Parathyroid adenoma (tissue), 2 donors: ENCODE measurements around the gene FECH.
"Not testable (repeated sequence)": the region's sequence is repeated elsewhere in the genome, so short reads cannot be mapped to it uniquely, and the experiment has no call there.

Experiments used
- H2AFZ ChIP-seq: fragments of 300-600 bp; sonication (generic); one replicate; pipeline ENCODE4 v1.7.0; 2017; ENCODE audit warnings: antibody characterized with exemption, mild to moderate bottlenecking
- H3K27ac ChIP-seq: fragments of 300-600 bp; sonication (generic); one replicate; pipeline ENCODE4 v1.7.0; 2017
- H3K27me3 ChIP-seq: fragments of 300-600 bp; sonication (generic); one replicate; pipeline ENCODE4 v1.7.0; 2017; ENCODE audit warnings: low read length; ENCODE audit not compliant: control insufficient read depth, insufficient read depth
- H3K36me3 ChIP-seq: fragments of 300-600 bp; sonication (generic); one replicate; pipeline ENCODE4 v1.7.0; 2017; ENCODE audit warnings: low read length; ENCODE audit not compliant: control insufficient read depth, insufficient read depth
- H3K4me1 ChIP-seq: fragments of 300-600 bp; sonication (generic); one replicate; pipeline ENCODE4 v1.7.0; 2017; ENCODE audit warnings: control low read depth
- H3K4me2 ChIP-seq: fragments of 300-600 bp; sonication (generic); one replicate; pipeline ENCODE4 v1.7.0; 2017; ENCODE audit warnings: low read length
- H3K4me3 ChIP-seq: fragments of 300-600 bp; sonication (generic); one replicate; pipeline ENCODE4 v1.7.0; 2017; ENCODE audit warnings: low read depth, low read length
- H3K79me2 ChIP-seq: fragments of 300-600 bp; sonication (generic); one replicate; pipeline ENCODE4 v1.7.0; 2017; ENCODE audit warnings: control low read depth
- H3K9ac ChIP-seq: fragments of 300-600 bp; sonication (generic); one replicate; pipeline ENCODE4 v1.7.0; 2017; ENCODE audit warnings: mild to moderate bottlenecking
- H3K9me3 ChIP-seq: fragments of 300-600 bp; sonication (generic); one replicate; pipeline ENCODE4 v1.7.0; 2017; ENCODE audit warnings: low read length; ENCODE audit not compliant: control insufficient read depth
- TF ChIP-seq, protein P1 (sequence below): fragments of 300-600 bp; sonication (generic); IDR thresholded peaks from one replicate; pipeline ENCODE4 v1.7.0; 2017; ENCODE audit warnings: antibody characterized with exemption, mild to moderate bottlenecking
- donor health status: primary hyperparathyroidism.

The FECH gene

GRCh38 chr18:57619876-57620275 lies 33.4 kb upstream of the FECH start:
- H3K9ac ChIP-seq = no peak overlapping the region
- no peaks in the 10 kb centered on the region for H3K36me3 ChIP-seq
- H3K79me2 ChIP-seq = peaks cover 16% of the 10 kb centered on the region
- no peaks in the 10 kb centered on the region for H3K27me3 ChIP-seq
- peaks cover 6% of the 10 kb centered on the region for H3K4me1 ChIP-seq
- no peak overlapping the region for H3K27ac ChIP-seq
- H3K9me3 ChIP-seq = no peaks in the 10 kb centered on the region
- TF ChIP-seq, protein P1, sequence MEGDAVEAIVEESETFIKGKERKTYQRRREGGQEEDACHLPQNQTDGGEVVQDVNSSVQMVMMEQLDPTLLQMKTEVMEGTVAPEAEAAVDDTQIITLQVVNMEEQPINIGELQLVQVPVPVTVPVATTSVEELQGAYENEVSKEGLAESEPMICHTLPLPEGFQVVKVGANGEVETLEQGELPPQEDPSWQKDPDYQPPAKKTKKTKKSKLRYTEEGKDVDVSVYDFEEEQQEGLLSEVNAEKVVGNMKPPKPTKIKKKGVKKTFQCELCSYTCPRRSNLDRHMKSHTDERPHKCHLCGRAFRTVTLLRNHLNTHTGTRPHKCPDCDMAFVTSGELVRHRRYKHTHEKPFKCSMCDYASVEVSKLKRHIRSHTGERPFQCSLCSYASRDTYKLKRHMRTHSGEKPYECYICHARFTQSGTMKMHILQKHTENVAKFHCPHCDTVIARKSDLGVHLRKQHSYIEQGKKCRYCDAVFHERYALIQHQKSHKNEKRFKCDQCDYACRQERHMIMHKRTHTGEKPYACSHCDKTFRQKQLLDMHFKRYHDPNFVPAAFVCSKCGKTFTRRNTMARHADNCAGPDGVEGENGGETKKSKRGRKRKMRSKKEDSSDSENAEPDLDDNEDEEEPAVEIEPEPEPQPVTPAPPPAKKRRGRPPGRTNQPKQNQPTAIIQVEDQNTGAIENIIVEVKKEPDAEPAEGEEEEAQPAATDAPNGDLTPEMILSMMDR = no peak
- no peak overlapping the region for H2AFZ ChIP-seq
- H3K4me2 ChIP-seq = no peak overlapping the region
- no peak overlapping the region for H3K4me3 ChIP-seq

DNA sequence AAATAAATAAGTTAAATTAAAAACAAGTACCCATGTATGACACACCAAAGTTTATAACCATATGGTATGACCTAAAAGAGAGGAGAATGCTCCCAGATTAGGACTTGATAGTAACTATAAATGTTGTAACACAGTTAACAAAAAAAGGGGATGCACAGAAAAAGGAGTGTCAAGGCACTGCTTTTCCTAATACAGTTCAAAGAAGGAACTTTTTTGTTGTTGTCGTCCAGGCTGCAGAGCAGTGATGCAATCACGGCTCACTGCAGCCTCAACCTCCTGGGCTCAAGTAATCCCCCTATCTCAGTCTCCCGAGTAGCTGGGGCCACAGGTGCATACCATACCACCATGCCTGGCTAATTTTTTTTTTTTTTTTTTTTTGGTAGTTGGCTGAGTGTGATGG lies 32.4 kb upstream of the FECH start:
- H3K4me1 ChIP-seq = peaks cover 6% of the 10 kb centered on the region
- H3K9me3 ChIP-seq = no peaks in the 10 kb centered on the region
- no peaks in the 10 kb centered on the region for H3K36me3 ChIP-seq
- H3K9ac ChIP-seq = no peak overlapping the region
- no peak overlapping the region for H2AFZ ChIP-seq
- TF ChIP-seq, protein P1 = no peak
- H3K4me2 ChIP-seq = no peak overlapping the region
- H3K79me2 ChIP-seq = peaks cover 16% of the 10 kb centered on the region
- no peaks in the 10 kb centered on the region for H3K27me3 ChIP-seq
- no peak overlapping the region for H3K27ac ChIP-seq
- H3K4me3 ChIP-seq = no peak overlapping the region

GRCh38 chr18:57603871-57604270 lies 17.4 kb upstream of the FECH start:
- Histone ChIP-seq H2AFZ (no peak overlapping the region), H3K4me3 (no peak overlapping the region), H3K4me1 (no peaks in the 10 kb centered on the region), H3K79me2 (no peaks in the 10 kb centered on the region), H3K4me2 (no peak overlapping the region), H3K36me3 (no peaks in the 10 kb centered on the region), H3K27me3 (no peaks in the 10 kb centered on the region), H3K9me3 (no peaks in the 10 kb centered on the region), H3K27ac (no peak overlapping the region), H3K9ac (no peak overlapping the region)
- TF ChIP-seq, protein P1 = no peak

GRCh38 chr18:57595347-57595746 lies 8.8 kb upstream of the FECH start:
- no peak overlapping the region for H3K27ac ChIP-seq
- no peak overlapping the region for H3K9ac ChIP-seq
- H3K4me3 ChIP-seq = no peak overlapping the region
- H3K4me2 ChIP-seq = no peak overlapping the region
- no peaks in the 10 kb centered on the region for H3K4me1 ChIP-seq
- H3K27me3 ChIP-seq = no peaks in the 10 kb centered on the region
- no peaks in the 10 kb centered on the region for H3K79me2 ChIP-seq
- H3K36me3 ChIP-seq = no peaks in the 10 kb centered on the region
- TF ChIP-seq, protein P1 = no peak
- no peak overlapping the region for H2AFZ ChIP-seq
- no peaks in the 10 kb centered on the region for H3K9me3 ChIP-seq

DNA sequence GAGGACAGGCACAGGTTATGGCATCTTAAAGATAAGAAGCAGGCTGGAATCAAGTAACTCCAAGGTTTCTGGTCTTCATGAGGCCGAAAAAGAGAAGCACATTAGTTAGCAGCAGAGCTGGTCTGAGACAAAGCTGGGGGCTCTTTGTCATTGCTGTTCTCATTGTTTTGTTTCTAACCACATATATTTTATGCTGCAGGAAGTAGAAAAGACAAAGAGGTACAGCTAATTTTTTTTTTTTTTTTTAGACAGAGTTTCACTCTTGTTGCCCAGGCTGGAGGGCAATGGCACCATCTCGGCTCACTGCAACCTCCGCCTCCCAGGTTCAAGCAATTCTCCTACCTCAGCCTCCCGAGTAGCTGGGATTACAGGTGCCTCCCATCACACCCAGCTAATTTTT lies 6.2 kb upstream of the FECH start:
- H3K9me3 ChIP-seq, H3K27me3 ChIP-seq, H3K27ac ChIP-seq, H3K4me3 ChIP-seq, H3K9ac ChIP-seq, H3K4me1 ChIP-seq, H3K36me3 ChIP-seq, H2AFZ ChIP-seq, H3K4me2 ChIP-seq, H3K79me2 ChIP-seq: not testable (repeated sequence)
